Colonic mucosa (tissue), 4 donors: ENCODE measurements around the gene PSD. TPM values are rescaled to one million over a fixed set of nuclear protein-coding genes. Genes with fewer than 3 reads are reported as not detected.
A peak's percentile ranks its signal among the peaks of the same experiment; 100 is the strongest.

Source experiments
- DNase-seq: peaks from one replicate; pipeline ENCODE4 v3.0.0-alpha.2; 2020
- H3K27ac ChIP-seq: fragments of 200-600 bp; one replicate; pipeline ENCODE4 v1.8.0; 2021
- H3K27me3 ChIP-seq: fragments of 200-600 bp; one replicate; pipeline ENCODE4 v1.8.0; 2021
- H3K36me3 ChIP-seq: fragments of 200-600 bp; one replicate; pipeline ENCODE4 v1.8.0; 2021
- H3K4me1 ChIP-seq: fragments of 200-600 bp; one replicate; pipeline ENCODE4 v1.8.0; 2021; ENCODE audit warnings: mild to moderate bottlenecking
- H3K4me3 ChIP-seq: fragments of 200-600 bp; one replicate; pipeline ENCODE4 v1.8.0; 2021
- H3K9ac ChIP-seq, 2 donors: one replicate each; pipeline ENCODE4 v1.7.0; 2013; ENCODE audit warnings: control low read depth in 2 of 2, low read depth in 2 of 2, low read length in 2 of 2
- H3K9me3 ChIP-seq: fragments of 200-600 bp; one replicate; pipeline ENCODE4 v1.8.0; 2021
- intact Hi-C: fragments of 100-400 bp; cut with DNase I; formaldehyde crosslinking; loops from one replicate; pipeline ENCODE4 v1.14.1; 2022
- total RNA-seq, 2 donors: library from RNA; stranded (reverse); fragmentation: NEBNext Ultra II Directional in 1 of 2; extraction: Animal tissue kit (Norgen Biotek cat#: 25700) in 1 of 2; gene quantifications; one replicate each; pipeline ENCODE4 v1.2.1, GENCODE V29; 2021
- TF ChIP-seq, protein P1 (sequence below): fragments of 200-600 bp; IDR thresholded peaks from one replicate; pipeline ENCODE4 v1.8.0; 2022; ENCODE audit warnings: antibody characterized with exemption, mild to moderate bottlenecking
- donor health status: healthy.
- donor health status: DM: no; HTN: no; CAD: no.
- donor health status: DM: no; HTN: no; CAD: no.

Gene PSD
- total RNA-seq, 2 donors from 2014 or later: 4.2 to 22.5 TPM

DNA sequence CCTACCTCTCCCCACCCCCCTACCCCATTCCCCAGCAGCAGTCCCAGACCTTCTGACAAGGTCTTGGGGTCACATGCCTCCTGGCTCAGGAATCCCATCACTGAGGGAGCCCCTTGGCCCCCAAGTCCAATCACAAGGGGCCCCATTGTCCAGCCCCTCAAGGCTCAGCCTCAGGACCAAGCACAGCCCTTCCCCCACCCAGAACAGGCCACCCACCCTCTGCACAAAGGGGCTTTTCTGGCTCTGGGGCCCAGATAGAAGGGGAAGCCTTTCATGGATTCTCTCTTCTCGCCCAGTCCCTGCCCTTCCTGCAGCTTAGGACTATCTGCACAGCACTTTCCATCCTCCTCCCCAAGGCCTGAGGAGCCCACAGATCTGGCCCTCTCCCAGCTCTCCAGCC, 6.9 kb upstream of the PSD start:
- Histone ChIP-seq H3K4me1 (peaks cover 4% of the 10 kb centered on the region), H3K27me3 (no peaks in the 10 kb centered on the region), H3K36me3 (no peaks in the 10 kb centered on the region), H3K9ac (no peak overlapping the region), H3K9me3 (no peaks in the 10 kb centered on the region), H3K4me3 (no peak overlapping the region), H3K27ac (no peak overlapping the region)
- DNase-seq: no peak
- intact Hi-C loops: no loop called here
- TF ChIP-seq, protein P1, sequence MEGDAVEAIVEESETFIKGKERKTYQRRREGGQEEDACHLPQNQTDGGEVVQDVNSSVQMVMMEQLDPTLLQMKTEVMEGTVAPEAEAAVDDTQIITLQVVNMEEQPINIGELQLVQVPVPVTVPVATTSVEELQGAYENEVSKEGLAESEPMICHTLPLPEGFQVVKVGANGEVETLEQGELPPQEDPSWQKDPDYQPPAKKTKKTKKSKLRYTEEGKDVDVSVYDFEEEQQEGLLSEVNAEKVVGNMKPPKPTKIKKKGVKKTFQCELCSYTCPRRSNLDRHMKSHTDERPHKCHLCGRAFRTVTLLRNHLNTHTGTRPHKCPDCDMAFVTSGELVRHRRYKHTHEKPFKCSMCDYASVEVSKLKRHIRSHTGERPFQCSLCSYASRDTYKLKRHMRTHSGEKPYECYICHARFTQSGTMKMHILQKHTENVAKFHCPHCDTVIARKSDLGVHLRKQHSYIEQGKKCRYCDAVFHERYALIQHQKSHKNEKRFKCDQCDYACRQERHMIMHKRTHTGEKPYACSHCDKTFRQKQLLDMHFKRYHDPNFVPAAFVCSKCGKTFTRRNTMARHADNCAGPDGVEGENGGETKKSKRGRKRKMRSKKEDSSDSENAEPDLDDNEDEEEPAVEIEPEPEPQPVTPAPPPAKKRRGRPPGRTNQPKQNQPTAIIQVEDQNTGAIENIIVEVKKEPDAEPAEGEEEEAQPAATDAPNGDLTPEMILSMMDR: no peak

DNA sequence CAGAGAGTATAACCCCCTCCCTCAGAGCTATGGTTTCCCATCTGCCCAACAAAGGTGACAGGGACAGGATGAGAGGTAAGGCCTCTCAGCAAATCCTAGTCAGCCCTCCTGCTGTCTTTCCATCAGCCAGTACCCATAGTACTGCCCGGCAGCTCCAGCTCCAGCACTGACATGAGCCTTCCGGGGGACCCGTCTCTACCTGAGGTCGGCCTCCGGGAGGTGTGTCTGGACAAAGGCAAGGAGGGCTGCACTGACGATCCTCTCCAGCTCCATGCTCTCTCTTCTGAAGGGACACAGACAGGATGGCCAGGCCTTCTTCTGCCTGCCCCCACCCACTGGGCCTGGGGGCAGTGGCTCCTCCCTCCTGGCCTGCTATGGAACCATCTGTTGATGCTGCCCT, 6.3 kb upstream of the PSD start:
- H3K4me1 ChIP-seq: peaks cover 8% of the 10 kb centered on the region
- no peak overlapping the region for H3K27ac ChIP-seq
- intact Hi-C loops: loop anchor here (5.0 kb wide), 1 partner anchor 57 kb away; no protein-coding TSS in a partner anchor
- H3K4me3 ChIP-seq: no peak overlapping the region
- no peaks in the 10 kb centered on the region for H3K9me3 ChIP-seq
- no peaks in the 10 kb centered on the region for H3K36me3 ChIP-seq
- no peaks in the 10 kb centered on the region for H3K27me3 ChIP-seq
- TF ChIP-seq, protein P1: no peak
- no peak for DNase-seq
- H3K9ac ChIP-seq: no peak overlapping the region

DNA sequence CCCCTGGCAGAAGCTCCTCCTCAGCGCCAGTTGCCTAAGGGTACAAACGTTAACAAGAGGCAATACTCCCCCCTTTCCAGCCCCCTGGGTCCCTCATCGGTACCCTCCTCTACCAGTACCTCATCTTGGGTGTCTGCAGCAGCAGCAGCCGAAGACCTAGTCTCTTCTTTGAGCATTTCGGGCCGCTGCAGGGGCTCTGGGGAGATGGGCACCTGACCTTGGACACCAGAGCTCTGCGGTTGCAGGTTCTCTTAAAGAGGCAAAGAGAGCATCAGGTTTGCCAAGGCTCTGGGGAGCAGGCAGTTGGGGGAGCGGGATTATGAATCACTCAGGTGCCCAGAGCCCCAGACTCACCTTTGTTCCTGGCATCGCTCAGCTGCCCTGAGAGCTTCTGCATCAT, 5.6 kb upstream of the PSD start:
- H3K4me3 ChIP-seq: no peak overlapping the region
- H3K9me3 ChIP-seq: no peaks in the 10 kb centered on the region
- no peak overlapping the region for H3K27ac ChIP-seq
- no peak for DNase-seq
- intact Hi-C loops: loop anchor here (5.0 kb wide), 1 partner anchor 58 kb away; no protein-coding TSS in a partner anchor
- H3K27me3 ChIP-seq: no peaks in the 10 kb centered on the region
- no peaks in the 10 kb centered on the region for H3K36me3 ChIP-seq
- no peak overlapping the region for H3K9ac ChIP-seq
- TF ChIP-seq, protein P1: no peak
- H3K4me1 ChIP-seq: peaks cover 15% of the 10 kb centered on the region

DNA sequence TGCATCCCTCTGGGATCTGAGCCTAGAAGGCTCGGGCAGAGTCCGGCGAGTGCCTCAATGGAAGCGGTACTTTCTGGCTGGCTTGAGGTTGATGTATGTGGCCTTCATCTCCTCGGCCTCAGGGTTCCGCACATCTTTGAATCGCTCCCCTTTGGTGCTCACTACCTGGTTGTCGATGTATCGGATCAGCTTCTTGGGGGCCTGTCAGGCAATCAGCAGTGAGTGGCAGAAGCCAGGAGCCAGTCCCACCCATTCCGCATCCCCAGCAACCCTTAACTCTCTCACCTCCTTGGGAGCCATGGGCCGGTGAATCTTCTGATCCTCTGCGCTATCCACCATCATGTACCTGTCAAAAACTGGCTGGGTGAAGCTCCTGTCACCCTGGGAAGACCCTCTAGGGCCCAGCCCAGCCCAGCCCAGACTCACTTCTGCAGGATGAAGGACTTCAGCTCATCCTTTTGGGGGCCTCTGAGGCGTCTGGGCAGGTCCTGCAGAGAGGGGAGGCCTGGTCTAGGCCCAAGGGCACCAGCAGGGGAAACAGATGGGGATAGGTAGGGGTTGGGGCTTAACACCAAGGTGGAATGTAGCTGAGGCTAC, 4.9 kb upstream of the PSD start:
- no peaks in the 10 kb centered on the region for H3K9me3 ChIP-seq
- peaks cover 15% of the 10 kb centered on the region for H3K4me1 ChIP-seq
- H3K4me3 ChIP-seq: no peak overlapping the region
- TF ChIP-seq, protein P1: no peak
- H3K27me3 ChIP-seq: no peaks in the 10 kb centered on the region
- intact Hi-C loops: loop anchor here (5.0 kb wide), 1 partner anchor 59 kb away; no protein-coding TSS in a partner anchor
- no peak overlapping the region for H3K9ac ChIP-seq
- no peak for DNase-seq
- H3K27ac ChIP-seq: no peak overlapping the region
- no peaks in the 10 kb centered on the region for H3K36me3 ChIP-seq

DNA sequence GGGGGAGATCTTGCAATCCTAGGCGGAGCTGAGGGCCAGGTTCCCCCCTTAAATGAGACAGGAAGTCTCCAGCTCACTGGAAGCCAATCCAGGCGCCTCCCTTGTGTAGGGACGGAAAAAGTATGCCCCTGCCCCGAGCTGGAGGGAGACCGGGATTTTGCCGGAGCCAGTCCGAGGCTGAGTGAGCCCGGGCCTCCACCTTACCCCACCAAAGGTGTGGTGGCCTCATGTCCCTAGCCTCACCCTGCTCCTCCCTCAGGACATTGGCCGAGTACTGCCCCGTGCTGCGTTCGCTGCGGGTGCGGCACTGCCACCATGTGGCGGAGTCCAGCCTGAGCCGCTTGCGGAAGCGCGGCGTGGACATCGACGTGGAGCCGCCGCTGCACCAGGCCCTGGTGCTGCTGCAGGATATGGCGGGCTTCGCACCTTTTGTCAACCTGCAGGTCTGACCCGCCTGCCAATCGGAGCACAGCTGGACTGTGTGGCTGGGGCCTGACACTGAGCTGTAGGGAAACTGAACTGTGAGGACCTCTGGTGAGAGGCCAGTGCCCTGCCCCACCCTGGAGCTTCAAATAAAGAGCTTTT, 4.1 kb upstream of the PSD start:
- TF ChIP-seq, protein P1: peak; percentile 85
- DNase-seq: peak; percentile 93
- Histone ChIP-seq H3K36me3 (no peaks in the 10 kb centered on the region), H3K4me3 (peak overlapping the region; percentile 71), H3K27ac (peak overlapping the region; percentile 88), H3K4me1 (peaks cover 15% of the 10 kb centered on the region), H3K9me3 (no peaks in the 10 kb centered on the region), H3K9ac (peak overlapping the region; percentile 88 to 95), H3K27me3 (no peaks in the 10 kb centered on the region)
- intact Hi-C loops: loop anchor here (5.0 kb wide), 1 partner anchor 60 kb away; no protein-coding TSS in a partner anchor
